Germinal center (tissue), 1 donor: ENCODE results near the gene VPS9D1.
A peak's percentile ranks its signal among the peaks of the same experiment; 100 is the strongest.

Experiments used
- DNase-seq: peaks from one replicate; pipeline ENCODE4 v3.0.0; 2012; ENCODE audit warnings: mixed read lengths, low spot score

VPS9D1 gene

GRCh38 chr16:89732918-89733242, 12.2 kb upstream of the VPS9D1 start:
- DNase-seq: no peak

GRCh38 chr16:89732142-89732917, 11.6 kb upstream of the VPS9D1 start:
- DNase-seq: no peak

GRCh38 chr16:89730610-89731234, 10.0 kb upstream of the VPS9D1 start:
- DNase-seq: no peak

GRCh38 chr16:89729863-89730593, 9.3 kb upstream of the VPS9D1 start:
- no peak for DNase-seq

- no peak for DNase-seq
These were observed 8.6 kb upstream of the VPS9D1 start for GRCh38 chr16:89729293-89729692.

- no peak for DNase-seq
These were observed 6.9 kb upstream of the VPS9D1 start for GRCh38 chr16:89727406-89728120.

GRCh38 chr16:89723279-89724250, 2.9 kb upstream of the VPS9D1 start:
- DNase-seq: no peak

- DNase-seq: no peak
These were observed 1.9 kb upstream of the VPS9D1 start for GRCh38 chr16:89722392-89723278.

GRCh38 chr16:89721546-89722391, 1.1 kb upstream of the VPS9D1 start:
- DNase-seq: peak; percentile 57

- DNase-seq: no peak
These were observed 216 bp downstream of the VPS9D1 start for GRCh38 chr16:89720551-89720812.

- DNase-seq: no peak
These were observed 2.8 kb downstream of the VPS9D1 start for GRCh38 chr16:89717688-89718505.

- DNase-seq: no peak
These were observed 3.6 kb downstream of the VPS9D1 start for GRCh38 chr16:89716916-89717687.

GRCh38 chr16:89716493-89716892, 4.2 kb downstream of the VPS9D1 start:
- no peak for DNase-seq

- DNase-seq: no peak
These were observed 8.4 kb downstream of the VPS9D1 start for GRCh38 chr16:89712274-89712781.

GRCh38 chr16:89711601-89712273, 9.0 kb downstream of the VPS9D1 start:
- peak; percentile 94 for DNase-seq

GRCh38 chr16:89710709-89711564, 9.8 kb downstream of the VPS9D1 start:
- no peak for DNase-seq
